ENCODE measurements around the gene OSBPL9. TPM values are rescaled to one million over a fixed set of nuclear protein-coding genes. Genes with fewer than 3 reads are reported as not detected.
"Not testable (repeated sequence)": the region's sequence is repeated elsewhere in the genome, so short reads cannot be mapped to it uniquely, and the experiment has no call there.

OSBPL9 gene
- total and polyA plus RNA-seq, 2 donors, result 46.3 to 117 TPM

- H3K4me1 ChIP-seq (ENCODE audit: insufficient read depth), result no peaks in the 10 kb centered on the region
- 95% methylated on average over 7 of the region's 7 CpGs for WGBS
Observed at GRCh38 chr1:51634618-51635017, 17.7 kb downstream of the OSBPL9 start.

GRCh38 chr1:51635615-51636014, 18.7 kb downstream of the OSBPL9 start:
- H3K36me3 ChIP-seq (ENCODE audit: insufficient read depth), result no peaks in the 10 kb centered on the region
- WGBS, result 83% methylated on average over 3 of the region's 3 CpGs
- no peaks in the 10 kb centered on the region for H3K4me1 ChIP-seq (ENCODE audit: insufficient read depth)
- no peak overlapping the region for H3K4me3 ChIP-seq (ENCODE audit: low read depth, low read length)
- H3K27ac ChIP-seq (ENCODE audit: low read depth), result no peak overlapping the region
- DNase-seq (ENCODE audit: extremely low spot score), result no peak

More at GRCh38 chr1:51634618-51635017, 17.7 kb downstream of the OSBPL9 start:
- no peak for DNase-seq (ENCODE audit: extremely low spot score)
- Histone ChIP-seq H3K4me3 (ENCODE audit: low read depth, low read length) (no peak overlapping the region), H3K36me3 (ENCODE audit: insufficient read depth) (no peaks in the 10 kb centered on the region), H3K27ac (ENCODE audit: low read depth) (no peak overlapping the region)

- H3K27ac ChIP-seq (ENCODE audit: low read depth), result no peak overlapping the region
- 96% methylated on average over 2 of the region's 2 CpGs for WGBS
- no peak for DNase-seq (ENCODE audit: extremely low spot score)
- H3K4me3 ChIP-seq (ENCODE audit: low read depth, low read length), result no peak overlapping the region
- H3K4me1 ChIP-seq (ENCODE audit: insufficient read depth), result no peaks in the 10 kb centered on the region
- peaks cover 2% of the 10 kb centered on the region for H3K36me3 ChIP-seq (ENCODE audit: insufficient read depth)
Observed at GRCh38 chr1:51636191-51636590, 19.3 kb downstream of the OSBPL9 start.

GRCh38 chr1:51636764-51637522, 20.1 kb downstream of the OSBPL9 start:
- H3K36me3 ChIP-seq (ENCODE audit: insufficient read depth), result peaks cover 2% of the 10 kb centered on the region
- WGBS, result 55% methylated on average over 6 of the region's 6 CpGs
- no peak overlapping the region for H3K4me3 ChIP-seq (ENCODE audit: low read depth, low read length)
- no peak for DNase-seq (ENCODE audit: extremely low spot score)
- no peaks in the 10 kb centered on the region for H3K4me1 ChIP-seq (ENCODE audit: insufficient read depth)
- H3K27ac ChIP-seq (ENCODE audit: low read depth), result peak overlapping the region; percentile 10

- no peak for DNase-seq (ENCODE audit: extremely low spot score)
- Histone ChIP-seq H3K4me3 (ENCODE audit: low read depth, low read length) (no peak overlapping the region), H3K4me1 (ENCODE audit: insufficient read depth) (no peaks in the 10 kb centered on the region), H3K36me3 (ENCODE audit: insufficient read depth) (peaks cover 2% of the 10 kb centered on the region), H3K27ac (ENCODE audit: low read depth) (no peak overlapping the region)
- 97% methylated on average over 3 of the region's 3 CpGs for WGBS
Observed at GRCh38 chr1:51638350-51638749, 21.5 kb downstream of the OSBPL9 start.

- Histone ChIP-seq H3K4me1 (ENCODE audit: insufficient read depth) (no peaks in the 10 kb centered on the region), H3K36me3 (ENCODE audit: insufficient read depth) (peaks cover 2% of the 10 kb centered on the region), H3K4me3 (ENCODE audit: low read depth, low read length) (no peak overlapping the region), H3K27ac (ENCODE audit: low read depth) (no peak overlapping the region)
- no peak for DNase-seq (ENCODE audit: extremely low spot score)
- 97% methylated on average over 3 of the region's 3 CpGs for WGBS
Observed at GRCh38 chr1:51639694-51640093, 22.8 kb downstream of the OSBPL9 start.

GRCh38 chr1:51641096-51641495, 24.2 kb downstream of the OSBPL9 start:
- Histone ChIP-seq H3K27ac (ENCODE audit: low read depth) (no peak overlapping the region), H3K4me1 (ENCODE audit: insufficient read depth) (no peaks in the 10 kb centered on the region), H3K36me3 (ENCODE audit: insufficient read depth) (peaks cover 2% of the 10 kb centered on the region), H3K4me3 (ENCODE audit: low read depth, low read length) (no peak overlapping the region)
- 97% methylated on average over 2 of the region's 2 CpGs for WGBS
- DNase-seq (ENCODE audit: extremely low spot score), result no peak

GRCh38 chr1:51642739-51643142, 25.8 kb downstream of the OSBPL9 start:
- Histone ChIP-seq H3K4me3 (ENCODE audit: low read depth, low read length) (no peak overlapping the region), H3K4me1 (ENCODE audit: insufficient read depth) (no peaks in the 10 kb centered on the region), H3K36me3 (ENCODE audit: insufficient read depth) (peaks cover 2% of the 10 kb centered on the region), H3K27ac (ENCODE audit: low read depth) (peak overlapping the region; percentile 85)
- WGBS, result 58% methylated on average over 1 of the region's 1 CpG
- peak; percentile 71 for DNase-seq (ENCODE audit: extremely low spot score)

GRCh38 chr1:51643362-51643761, 26.5 kb downstream of the OSBPL9 start:
- DNase-seq (ENCODE audit: extremely low spot score), result no peak
- Histone ChIP-seq H3K4me3 (ENCODE audit: low read depth, low read length) (no peak overlapping the region), H3K36me3 (ENCODE audit: insufficient read depth) (peaks cover 2% of the 10 kb centered on the region), H3K4me1 (ENCODE audit: insufficient read depth) (no peaks in the 10 kb centered on the region), H3K27ac (ENCODE audit: low read depth) (peak overlapping the region; percentile 68)
- 96% methylated on average over 1 of the region's 1 CpG for WGBS

GRCh38 chr1:51644020-51644419, 27.1 kb downstream of the OSBPL9 start:
- H3K4me3 ChIP-seq (ENCODE audit: low read depth, low read length), result no peak overlapping the region
- DNase-seq (ENCODE audit: extremely low spot score), result no peak
- no peak overlapping the region for H3K27ac ChIP-seq (ENCODE audit: low read depth)
- H3K4me1 ChIP-seq (ENCODE audit: insufficient read depth), result no peaks in the 10 kb centered on the region
- 97% methylated on average over 5 of the region's 5 CpGs for WGBS
- H3K36me3 ChIP-seq (ENCODE audit: insufficient read depth), result peaks cover 2% of the 10 kb centered on the region

- no peak overlapping the region for H3K27ac ChIP-seq (ENCODE audit: low read depth)
- peaks cover 2% of the 10 kb centered on the region for H3K36me3 ChIP-seq (ENCODE audit: insufficient read depth)
- H3K4me3 ChIP-seq (ENCODE audit: low read depth, low read length), result no peak overlapping the region
- H3K4me1 ChIP-seq (ENCODE audit: insufficient read depth), result no peaks in the 10 kb centered on the region
- WGBS, result 82% methylated on average over 10 of the region's 10 CpGs
- DNase-seq (ENCODE audit: extremely low spot score), result no peak
Observed at GRCh38 chr1:51644533-51645197, 27.8 kb downstream of the OSBPL9 start.

- WGBS, result over 99% methylated on average over 3 of the region's 3 CpGs
Observed at GRCh38 chr1:51646592-51646991, 29.7 kb downstream of the OSBPL9 start.

GRCh38 chr1:51648180-51649109, 31.6 kb downstream of the OSBPL9 start:
- Histone ChIP-seq H3K27ac (ENCODE audit: low read depth) (peak overlapping the region; percentile 46), H3K36me3 (ENCODE audit: insufficient read depth) (no peaks in the 10 kb centered on the region), H3K4me3 (ENCODE audit: low read depth, low read length) (no peak overlapping the region), H3K4me1 (ENCODE audit: insufficient read depth) (no peaks in the 10 kb centered on the region)
- DNase-seq (ENCODE audit: extremely low spot score), result peak; percentile 41
- WGBS, result 53% methylated on average over 6 of the region's 6 CpGs

More at GRCh38 chr1:51646592-51646991, 29.7 kb downstream of the OSBPL9 start:
- not testable (repeated sequence) for H3K4me3 ChIP-seq (ENCODE audit: low read depth, low read length); H3K4me1 ChIP-seq (ENCODE audit: insufficient read depth); DNase-seq (ENCODE audit: extremely low spot score); H3K27ac ChIP-seq (ENCODE audit: low read depth); H3K36me3 ChIP-seq (ENCODE audit: insufficient read depth)

All from urinary bladder (tissue), 4 donors.